Natural killer cell (primary cell): Measurements from ENCODE around the gene HYAL1. TPM values are rescaled to one million over a fixed set of nuclear protein-coding genes. Genes with fewer than 3 reads are reported as not detected.

Experiments
- ATAC-seq, 3 donors: fragments of 150-1000 bp in 2 of 3; fragments of 200-7000 bp in 1 of 3; cut with Tn5 transposase; 1 replicate in 1 of 3; 2 replicates in 2 of 3; pipeline ENCODE4 v1.10.0; 2021; ENCODE audit warnings: mild to moderate bottlenecking in 2 of 3, moderate library complexity in 2 of 3
- DNase-seq, 2 donors: peaks; one replicate each; pipeline versions ENCODE4 v3.0.0 to v3.0.0-alpha.2; 2013 to 2021; ENCODE audit warnings: mixed read lengths in 1 of 2
- H3K27ac ChIP-seq: one replicate; pipeline ENCODE4 v1.5.1; 2013; ENCODE audit warnings: mild to moderate bottlenecking, low read length
- H3K27me3 ChIP-seq: one replicate; pipeline ENCODE4 v1.6.1; 2013; ENCODE audit warnings: low read length; ENCODE audit not compliant: control insufficient read depth, insufficient read depth
- H3K36me3 ChIP-seq: one replicate; pipeline ENCODE4 v1.6.1; 2013; ENCODE audit warnings: low read length; ENCODE audit not compliant: control insufficient read depth, insufficient read depth
- H3K4me1 ChIP-seq: one replicate; pipeline ENCODE4 v1.6.1; 2013; ENCODE audit warnings: low read length; ENCODE audit not compliant: control insufficient read depth, insufficient read depth
- H3K4me3 ChIP-seq: one replicate; pipeline ENCODE4 v1.5.1; 2013; ENCODE audit warnings: low read length
- H3K9me3 ChIP-seq: one replicate; pipeline ENCODE4 v1.6.1; 2013; ENCODE audit warnings: low read length; ENCODE audit not compliant: control insufficient read depth, insufficient read depth
- H3K27ac Mint-ChIP-seq, 2 donors: one replicate each; pipeline ENCODE4 v1.8.0; 2022; ENCODE audit warnings: mild to moderate bottlenecking in 2 of 2, mixed read lengths in 2 of 2, moderate library complexity in 1 of 2
- H3K27me3 Mint-ChIP-seq, 2 donors: one replicate each; pipeline ENCODE4 v1.8.0; 2022; ENCODE audit warnings: low read depth in 2 of 2, mixed read lengths in 2 of 2
- H3K36me3 Mint-ChIP-seq: one replicate; pipeline ENCODE4 v1.8.0; 2022; ENCODE audit warnings: mixed read lengths
- H3K4me1 Mint-ChIP-seq, 2 donors: one replicate each; pipeline ENCODE4 v1.8.0; 2022; ENCODE audit warnings: mixed read lengths in 2 of 2
- H3K4me3 Mint-ChIP-seq: one replicate; pipeline ENCODE4 v1.8.0; 2022; ENCODE audit warnings: mild to moderate bottlenecking, moderate library complexity, mixed read lengths
- H3K9me3 Mint-ChIP-seq, 2 donors: one replicate each; pipeline ENCODE4 v1.8.0; 2022; ENCODE audit warnings: mixed read lengths in 2 of 2
- WGBS: methylation state at CpG from one replicate; pipeline ENCODE4 v1.1.7; 2013; ENCODE audit warnings: missing lambda C conversion rate; ENCODE audit not compliant: insufficient coverage; 5-methylcytosine and 5-hydroxymethylcytosine counted together
- intact Hi-C: fragments of 100-400 bp; cut with micrococcal nuclease; formaldehyde crosslinking; loops from one replicate; pipeline ENCODE4 v1.14.2; 2022
- total RNA-seq, 4 donors: library from RNA; stranded (reverse); fragments of 120-200 nt in 1 of 4; gene quantifications; one replicate each; pipeline versions ENCODE4 v1.2.3 to v1.2.4, GENCODE V29; 2013 to 2022
- TF ChIP-seq, protein P1 (sequence below): fragments of 200-600 bp; IDR thresholded peaks from one replicate; pipeline ENCODE4 v1.8.0; 2022; ENCODE audit warnings: antibody characterized with exemption

Gene HYAL1
- total RNA-seq, 3 donors from 2014 or later (not counting 1 experiment from before 2014, with no cell fraction given) = 0.82 to 1.2 TPM; not detected in 1

DNA sequence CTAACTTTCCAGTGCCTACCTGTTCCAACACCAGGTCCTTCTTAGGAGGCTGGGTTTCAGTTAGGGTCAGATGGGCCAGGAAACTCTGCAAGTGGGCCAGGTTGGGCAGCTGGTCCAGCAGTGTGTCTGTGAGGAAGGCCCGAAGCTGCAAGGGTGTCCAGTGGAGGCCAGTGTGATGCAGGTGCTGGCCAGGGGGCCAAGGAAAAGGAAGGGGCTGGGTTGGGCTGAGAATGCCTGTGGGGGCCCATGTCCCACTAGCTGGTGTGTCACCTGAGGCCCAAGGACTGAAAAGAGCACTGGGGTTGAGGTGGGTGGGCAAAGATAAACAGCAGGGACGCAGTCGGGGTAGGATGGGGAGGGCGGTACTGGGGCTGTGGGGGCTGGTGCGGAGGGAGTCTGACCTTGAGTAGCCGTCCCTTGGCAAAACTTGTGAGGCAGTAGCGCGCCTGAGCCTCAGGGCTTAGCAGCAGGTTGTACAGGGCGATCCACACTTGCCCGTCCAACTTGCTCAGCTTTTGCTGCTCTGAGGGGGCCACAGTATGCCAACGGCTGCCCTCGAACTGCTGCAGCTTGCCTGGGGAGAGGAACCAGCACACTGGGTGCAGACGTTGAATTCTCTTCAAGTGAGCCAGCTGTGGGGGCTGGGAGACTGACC lies 38.7 kb upstream of the HYAL1 start:
- intact Hi-C loops = no loop called here
- ATAC-seq (no peak), DNase-seq (peak in 1 of 2 donors; percentile 48)
- Mint-ChIP-seq H3K27me3 (no peaks in the 10 kb centered on the region), H3K36me3 (peaks cover 13% of the 10 kb centered on the region), H3K4me3 (peak overlapping the region; percentile 58), H3K27ac (peak overlapping the region; percentile 51 to 96), H3K9me3 (no peaks in the 10 kb centered on the region), H3K4me1 (peaks cover 39 to 83% of the 10 kb centered on the region in 2 donors)
- Histone ChIP-seq H3K9me3 (no peaks in the 10 kb centered on the region), H3K27me3 (no peaks in the 10 kb centered on the region), H3K36me3 (peaks cover 3% of the 10 kb centered on the region), H3K4me1 (peaks cover 70% of the 10 kb centered on the region), H3K4me3 (no peak overlapping the region), H3K27ac (peak overlapping the region; percentile 76)
- 77% methylated on average over 13 of the region's 13 CpGs for WGBS
- TF ChIP-seq, protein P1, sequence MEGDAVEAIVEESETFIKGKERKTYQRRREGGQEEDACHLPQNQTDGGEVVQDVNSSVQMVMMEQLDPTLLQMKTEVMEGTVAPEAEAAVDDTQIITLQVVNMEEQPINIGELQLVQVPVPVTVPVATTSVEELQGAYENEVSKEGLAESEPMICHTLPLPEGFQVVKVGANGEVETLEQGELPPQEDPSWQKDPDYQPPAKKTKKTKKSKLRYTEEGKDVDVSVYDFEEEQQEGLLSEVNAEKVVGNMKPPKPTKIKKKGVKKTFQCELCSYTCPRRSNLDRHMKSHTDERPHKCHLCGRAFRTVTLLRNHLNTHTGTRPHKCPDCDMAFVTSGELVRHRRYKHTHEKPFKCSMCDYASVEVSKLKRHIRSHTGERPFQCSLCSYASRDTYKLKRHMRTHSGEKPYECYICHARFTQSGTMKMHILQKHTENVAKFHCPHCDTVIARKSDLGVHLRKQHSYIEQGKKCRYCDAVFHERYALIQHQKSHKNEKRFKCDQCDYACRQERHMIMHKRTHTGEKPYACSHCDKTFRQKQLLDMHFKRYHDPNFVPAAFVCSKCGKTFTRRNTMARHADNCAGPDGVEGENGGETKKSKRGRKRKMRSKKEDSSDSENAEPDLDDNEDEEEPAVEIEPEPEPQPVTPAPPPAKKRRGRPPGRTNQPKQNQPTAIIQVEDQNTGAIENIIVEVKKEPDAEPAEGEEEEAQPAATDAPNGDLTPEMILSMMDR = no peak

DNA sequence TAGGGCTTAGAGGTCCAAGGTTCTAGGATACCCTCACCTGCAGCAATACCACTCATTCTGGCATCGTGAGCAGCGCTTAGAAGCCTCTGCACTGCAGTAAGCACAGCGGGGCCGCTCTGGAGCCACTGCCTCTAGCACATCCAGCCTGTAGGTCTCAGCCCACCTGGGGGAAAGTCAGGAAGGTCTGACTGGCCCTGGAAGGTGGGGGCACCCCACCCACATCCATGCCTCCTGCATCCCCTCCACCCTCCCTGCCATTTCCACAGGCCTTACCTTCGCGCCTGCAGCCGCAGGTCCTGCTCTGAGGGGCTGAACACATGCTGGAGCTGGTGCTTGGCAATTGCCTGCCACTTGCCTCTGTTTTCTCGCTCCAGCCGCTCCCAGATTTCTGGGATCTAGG lies 38.2 kb upstream of the HYAL1 start:
- Mint-ChIP-seq H3K36me3 (peaks cover 13% of the 10 kb centered on the region), H3K4me1 (peaks cover 42 to 87% of the 10 kb centered on the region in 2 donors)

DNA sequence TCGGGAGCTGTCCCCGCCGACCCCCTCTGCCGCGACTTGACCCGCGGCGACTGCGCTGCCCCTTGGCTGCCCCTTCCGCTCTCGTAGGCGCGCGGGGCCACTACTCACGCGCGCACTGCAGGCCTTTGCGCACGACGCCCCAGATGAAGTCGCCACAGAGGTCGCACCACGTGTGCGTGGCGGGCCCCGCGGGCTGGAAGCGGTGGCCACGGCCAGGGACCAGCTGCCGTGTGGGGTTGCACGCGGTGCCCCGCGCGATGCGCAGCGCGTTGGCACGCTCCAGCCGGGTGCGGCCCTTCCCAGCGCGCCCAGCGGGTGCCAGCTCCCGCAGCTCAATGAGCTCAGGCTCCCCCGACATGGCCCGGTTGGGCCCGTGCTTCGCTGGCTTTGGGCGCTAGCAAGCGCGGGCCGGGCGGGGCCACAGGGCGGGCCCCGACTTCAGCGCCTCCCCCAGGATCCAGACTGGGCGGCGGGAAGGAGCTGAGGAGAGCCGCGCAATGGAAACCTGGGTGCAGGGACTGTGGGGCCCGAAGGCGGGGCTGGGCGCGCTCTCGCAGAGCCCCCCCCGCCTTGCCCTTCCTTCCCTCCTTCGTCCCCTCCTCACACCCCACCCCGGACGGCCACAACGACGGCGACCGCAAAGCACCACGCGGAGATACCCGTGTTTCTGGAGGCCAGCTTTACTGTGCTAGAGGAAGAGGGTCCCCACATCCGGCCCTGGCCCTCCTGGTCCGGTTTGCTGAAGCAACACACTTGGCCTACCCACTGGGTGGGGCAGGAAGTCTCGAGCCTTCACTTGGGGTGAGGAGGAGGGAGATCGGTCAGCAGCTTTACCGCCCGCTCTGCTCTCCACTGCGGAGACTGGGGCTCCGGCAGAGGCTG lies 37.3 kb upstream of the HYAL1 start, which contains the start of gene RASSF1:
Gene RASSF1 (minus strand): TSS at position 389 of the 882 bp plus-strand sequence. CDS start 31 bp downstream, at position 358.
- Mint-ChIP-seq H3K36me3 (peaks cover 13% of the 10 kb centered on the region), H3K9me3 (no peaks in the 10 kb centered on the region), H3K27ac (peak within 1 kb of the TSS; percentile 93 to 96), H3K4me3 (peak within 1 kb of the TSS; percentile 98), H3K27me3 (no peaks in the 10 kb centered on the region), H3K4me1 (peaks cover 45 to 88% of the 10 kb centered on the region in 2 donors)
- peak; percentile 23 to 64 (median 51) for ATAC-seq
- Histone ChIP-seq H3K4me3 (peak within 1 kb of the TSS; percentile 80), H3K9me3 (no peaks in the 10 kb centered on the region), H3K27me3 (no peaks in the 10 kb centered on the region), H3K27ac (peak within 1 kb of the TSS; percentile 93), H3K4me1 (peaks cover 70% of the 10 kb centered on the region), H3K36me3 (peaks cover 11% of the 10 kb centered on the region)
- WGBS = under 1% methylated on average over 85 of the region's 85 CpGs
- TF ChIP-seq, protein P1 = no peak
- intact Hi-C loops = no loop called here
- peak; percentile 73 to 79 for DNase-seq

More for the DNA sequence above, 38.2 kb upstream of the HYAL1 start:
- H3K4me1 ChIP-seq = peaks cover 70% of the 10 kb centered on the region
- no peaks in the 10 kb centered on the region for H3K9me3 ChIP-seq
- H3K36me3 ChIP-seq = peaks cover 4% of the 10 kb centered on the region
- H3K27ac Mint-ChIP-seq = peak overlapping the region; percentile 93 to 96
- TF ChIP-seq, protein P1 = no peak
- intact Hi-C loops = no loop called here
- H3K27me3 ChIP-seq = no peaks in the 10 kb centered on the region
- H3K27me3 Mint-ChIP-seq = no peaks in the 10 kb centered on the region
- H3K27ac ChIP-seq = peak overlapping the region; percentile 76
- H3K4me3 Mint-ChIP-seq = peak overlapping the region; percentile 98
- peak overlapping the region; percentile 80 for H3K4me3 ChIP-seq
- H3K9me3 Mint-ChIP-seq = no peaks in the 10 kb centered on the region
- ATAC-seq = peak in 1 of 3 donors; percentile 8
- DNase-seq = peak in 1 of 2 donors; percentile 56
- WGBS = 70% methylated on average over 9 of the region's 9 CpGs
